HepG2 (cell line): Measurements from ENCODE around the gene WHAMM. TPM values are rescaled to one million over a fixed set of nuclear protein-coding genes. Genes with fewer than 3 reads are reported as not detected.

Source experiments
- ARNT ChIP-seq: fragments of 450-650 bp; IDR thresholded peaks from 2 replicates; pipeline ENCODE4 v1.6.1; 2017
- CBX2 ChIP-seq, 2 experiments: fragments of 200-600 bp in 1 of 2; sonication (generic); formaldehyde crosslinking in 1 of 2; IDR thresholded peaks; 2 replicates each; pipeline versions ENCODE4 v1.7.0 to v1.8.1; 2018 to 2022; ENCODE audit warnings: low read depth in 2 of 2, low read length in 1 of 2, mild to moderate bottlenecking in 1 of 2, missing genetic modification reagents in 1 of 2
- DNMT3B ChIP-seq: conservative IDR thresholded peaks from 2 replicates; pipeline ENCODE4 v1.6.1; 2016; ENCODE audit warnings: missing biosample characterization, control low read depth
- HCFC1 ChIP-seq: fragments of 150-350 bp; IDR thresholded peaks from 2 replicates; pipeline ENCODE4 v1.6.1; 2014; ENCODE audit warnings: low read depth, low read length
- KDM2A ChIP-seq: sonication (generic); formaldehyde crosslinking; IDR thresholded peaks from 2 replicates; pipeline ENCODE4 v1.4.0; 2020; ENCODE audit warnings: low read depth, missing genetic modification reagents, borderline replicate concordance
- MTA1 ChIP-seq: sonication (generic); formaldehyde crosslinking; IDR thresholded peaks from 2 replicates; pipeline ENCODE4 v1.4.0; 2020; ENCODE audit warnings: missing genetic modification reagents, mild to moderate bottlenecking, borderline replicate concordance
- MXI1 ChIP-seq: IDR thresholded peaks from 3 replicates; pipeline ENCODE4 v1.6.1; 2012; ENCODE audit warnings: low read depth, low read length, inconsistent platforms, borderline replicate concordance
- PHB2 ChIP-seq: fragments of 450-650 bp; IDR thresholded peaks from 2 replicates; pipeline ENCODE4 v1.6.1; 2018; ENCODE audit not compliant: partially characterized antibody
- RARG ChIP-seq: sonication (generic); formaldehyde crosslinking; IDR thresholded peaks from 2 replicates; pipeline ENCODE4 v1.4.0; 2020; ENCODE audit warnings: low read depth, mild to moderate bottlenecking, missing genetic modification reagents
- SALL1 ChIP-seq: sonication (generic); formaldehyde crosslinking; IDR thresholded peaks from 2 replicates; pipeline ENCODE4 v1.8.0; 2022; ENCODE audit warnings: mild to moderate bottlenecking, missing genetic modification reagents
- SNRNP70 ChIP-seq: fragments of 200-400 bp; formaldehyde crosslinking; IDR thresholded peaks from 2 replicates; pipeline ENCODE4 v1.6.1; 2017; ENCODE audit warnings: mild to moderate bottlenecking, low read depth, low read length, moderate library complexity
- TBP ChIP-seq: sonication (generic); formaldehyde crosslinking; IDR thresholded peaks from 2 replicates; pipeline ENCODE4 v1.5.0; 2020; ENCODE audit warnings: missing genetic modification reagents
- TEAD3 ChIP-seq: optimal IDR thresholded peaks from 2 replicates; pipeline ENCODE3; 2016; ENCODE audit warnings: borderline replicate concordance
- THAP11 ChIP-seq: IDR thresholded peaks from 2 replicates; pipeline ENCODE4 v1.6.1; 2016; ENCODE audit warnings: missing biosample characterization, missing genetic modification reagents
- TOPORS ChIP-seq: sonication (generic); formaldehyde crosslinking; IDR thresholded peaks from 2 replicates; pipeline ENCODE4 v1.8.0; 2023; ENCODE audit warnings: mild to moderate bottlenecking, missing genetic modification reagents
- ZNF224 ChIP-seq: sonication (generic); formaldehyde crosslinking; IDR thresholded peaks from 2 replicates; pipeline ENCODE4 v1.5.0; 2020; ENCODE audit warnings: mild to moderate bottlenecking, missing genetic modification reagents
- ZNF230 ChIP-seq: sonication (generic); formaldehyde crosslinking; IDR thresholded peaks from 2 replicates; pipeline ENCODE4 v1.4.0; 2020; ENCODE audit warnings: mild to moderate bottlenecking, missing genetic modification reagents
- ZNF264 ChIP-seq: sonication (generic); formaldehyde crosslinking; IDR thresholded peaks from 2 replicates; pipeline ENCODE4 v1.4.0; 2020; ENCODE audit warnings: missing genetic modification reagents
- ZNF317 ChIP-seq: sonication (generic); formaldehyde crosslinking; IDR thresholded peaks from 2 replicates; pipeline ENCODE4 v1.5.0; 2020; ENCODE audit warnings: mild to moderate bottlenecking, missing genetic modification reagents
- ZNF572 ChIP-seq: sonication (generic); formaldehyde crosslinking; IDR thresholded peaks from 2 replicates; pipeline ENCODE4 v1.5.1; 2020; ENCODE audit warnings: mild to moderate bottlenecking, missing genetic modification reagents
- ZNF772 ChIP-seq: sonication (generic); formaldehyde crosslinking; IDR thresholded peaks from 2 replicates; pipeline ENCODE4 v1.5.0; 2020; ENCODE audit warnings: mild to moderate bottlenecking, missing genetic modification reagents
- ZNF776 ChIP-seq: sonication (generic); formaldehyde crosslinking; IDR thresholded peaks from 2 replicates; pipeline ENCODE4 v1.4.0; 2020; ENCODE audit warnings: mild to moderate bottlenecking, missing genetic modification reagents
- polyA plus RNA-seq, 8 experiments: library from polyadenylated mRNA; depleted of rRNA in 3 of 8; stranded (reverse) in 7 of 8; unstranded in 1 of 8; fragments of >200 nt; fragmentation: Illumina TruSeq in 4 of 8; extraction: Trizol in 4 of 8; gene quantifications; 2 replicates each; pipeline versions ENCODE4 v1.2.1 to v1.2.3, GENCODE V29; 2011 to 2016; ENCODE audit warnings: low read depth in 4 of 8, missing spikeins in 1 of 8, mixed read lengths in 1 of 8; ENCODE audit not compliant: insufficient read depth in 1 of 8
- total RNA-seq, 5 experiments: library from RNA; depleted of rRNA; stranded (reverse); fragments of >200 nt; fragmentation: Illumina TruSeq; extraction: Trizol; gene quantifications; 2 replicates each; pipeline ENCODE4 v1.2.3, GENCODE V29; 2016; ENCODE audit warnings: low read depth in 1 of 5
- TF ChIP-seq, protein P1 (sequence below): sonication (generic); formaldehyde crosslinking; conservative IDR thresholded peaks from 2 replicates; pipeline ENCODE4 v1.8.0; 2022; ENCODE audit warnings: mild to moderate bottlenecking, moderate library complexity, missing genetic modification reagents
- TF ChIP-seq, protein P2 (sequence below): sonication (generic); formaldehyde crosslinking; IDR thresholded peaks from 2 replicates; pipeline ENCODE4 v1.4.0; 2020; ENCODE audit warnings: missing genetic modification reagents, borderline replicate concordance
- TF ChIP-seq, protein P3 (sequence below): fragments of 450-650 bp; IDR thresholded peaks from 2 replicates; pipeline ENCODE4 v1.6.1; 2017

WHAMM gene
- total and polyA plus RNA-seq, 2 of the 13 experiments (the other 11 are each of a cell fraction or from before 2014, with no cell fraction given) = 2.9 to 3.0 TPM

DNA sequence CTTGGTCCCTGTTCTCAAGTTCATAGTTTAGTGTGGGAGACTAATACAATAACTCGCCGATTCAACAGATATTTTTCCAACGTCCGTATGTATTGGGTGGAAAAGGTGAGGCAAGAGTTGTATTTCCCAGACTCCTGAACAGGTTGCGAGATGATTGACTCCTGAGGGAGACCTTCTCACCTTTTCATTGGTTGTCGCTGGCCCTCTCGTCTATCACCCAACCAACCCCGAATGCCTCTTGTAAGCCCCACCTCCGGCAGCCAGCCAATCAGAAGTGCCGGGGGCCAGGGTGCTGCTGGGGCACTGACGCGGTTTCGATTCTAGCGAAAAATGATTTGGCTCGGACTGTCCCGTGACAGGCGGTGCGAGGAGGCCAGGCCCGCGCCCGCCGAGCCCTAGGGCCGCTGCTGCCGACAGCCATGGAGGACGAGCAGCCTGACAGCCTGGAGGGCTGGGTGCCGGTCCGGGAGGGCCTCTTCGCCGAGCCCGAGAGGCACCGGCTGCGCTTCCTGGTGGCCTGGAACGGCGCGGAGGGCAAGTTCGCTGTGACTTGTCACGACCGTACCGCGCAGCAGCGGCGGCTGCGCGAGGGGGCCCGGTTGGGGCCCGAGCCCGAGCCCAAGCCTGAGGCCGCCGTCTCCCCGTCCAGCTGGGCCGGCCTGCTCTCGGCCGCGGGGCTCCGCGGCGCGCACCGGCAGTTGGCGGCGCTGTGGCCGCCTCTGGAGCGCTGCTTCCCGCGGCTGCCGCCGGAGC lies at the start of gene WHAMM (continued):
- peak; percentile 8; the same call in 1 of the 2 replicates for TF ChIP-seq ZNF776 (CRISPR knock-in tag)
- no peak for TF ChIP-seq RARG (CRISPR knock-in tag)
- TF ChIP-seq ZNF572 (CRISPR knock-in tag) = 0 out of 2 replicates have a peak, but pooled peaks have one; percentile 61
- TF ChIP-seq ZNF264 (CRISPR knock-in tag) = peak; percentile 42; the same call in 1 of the 2 replicates
- TF ChIP-seq DNMT3B (CRISPR knock-in tag) = no peak
- TF ChIP-seq, protein P1, sequence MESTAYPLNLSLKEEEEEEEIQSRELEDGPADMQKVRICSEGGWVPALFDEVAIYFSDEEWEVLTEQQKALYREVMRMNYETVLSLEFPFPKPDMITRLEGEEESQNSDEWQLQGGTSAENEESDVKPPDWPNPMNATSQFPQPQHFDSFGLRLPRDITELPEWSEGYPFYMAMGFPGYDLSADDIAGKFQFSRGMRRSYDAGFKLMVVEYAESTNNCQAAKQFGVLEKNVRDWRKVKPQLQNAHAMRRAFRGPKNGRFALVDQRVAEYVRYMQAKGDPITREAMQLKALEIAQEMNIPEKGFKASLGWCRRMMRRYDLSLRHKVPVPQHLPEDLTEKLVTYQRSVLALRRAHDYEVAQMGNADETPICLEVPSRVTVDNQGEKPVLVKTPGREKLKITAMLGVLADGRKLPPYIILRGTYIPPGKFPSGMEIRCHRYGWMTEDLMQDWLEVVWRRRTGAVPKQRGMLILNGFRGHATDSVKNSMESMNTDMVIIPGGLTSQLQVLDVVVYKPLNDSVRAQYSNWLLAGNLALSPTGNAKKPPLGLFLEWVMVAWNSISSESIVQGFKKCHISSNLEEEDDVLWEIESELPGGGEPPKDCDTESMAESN (CRISPR knock-in tag) = 0 out of 2 replicates have a peak, but pooled peaks have one; percentile 17
- no peak for TF ChIP-seq HCFC1
- TF ChIP-seq, protein P2, sequence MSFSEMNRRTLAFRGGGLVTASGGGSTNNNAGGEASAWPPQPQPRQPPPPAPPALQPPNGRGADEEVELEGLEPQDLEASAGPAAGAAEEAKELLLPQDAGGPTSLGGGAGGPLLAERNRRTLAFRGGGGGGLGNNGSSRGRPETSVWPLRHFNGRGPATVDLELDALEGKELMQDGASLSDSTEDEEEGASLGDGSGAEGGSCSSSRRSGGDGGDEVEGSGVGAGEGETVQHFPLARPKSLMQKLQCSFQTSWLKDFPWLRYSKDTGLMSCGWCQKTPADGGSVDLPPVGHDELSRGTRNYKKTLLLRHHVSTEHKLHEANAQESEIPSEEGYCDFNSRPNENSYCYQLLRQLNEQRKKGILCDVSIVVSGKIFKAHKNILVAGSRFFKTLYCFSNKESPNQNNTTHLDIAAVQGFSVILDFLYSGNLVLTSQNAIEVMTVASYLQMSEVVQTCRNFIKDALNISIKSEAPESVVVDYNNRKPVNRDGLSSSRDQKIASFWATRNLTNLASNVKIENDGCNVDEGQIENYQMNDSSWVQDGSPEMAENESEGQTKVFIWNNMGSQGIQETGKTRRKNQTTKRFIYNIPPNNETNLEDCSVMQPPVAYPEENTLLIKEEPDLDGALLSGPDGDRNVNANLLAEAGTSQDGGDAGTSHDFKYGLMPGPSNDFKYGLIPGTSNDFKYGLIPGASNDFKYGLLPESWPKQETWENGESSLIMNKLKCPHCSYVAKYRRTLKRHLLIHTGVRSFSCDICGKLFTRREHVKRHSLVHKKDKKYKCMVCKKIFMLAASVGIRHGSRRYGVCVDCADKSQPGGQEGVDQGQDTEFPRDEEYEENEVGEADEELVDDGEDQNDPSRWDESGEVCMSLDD (CRISPR knock-in tag) = 0 out of 2 replicates have a peak, but pooled peaks have one; percentile 20
- no peak for TF ChIP-seq TOPORS (CRISPR knock-in tag)
- no peak for TF ChIP-seq CBX2 (IDR thresholded peaks at IDR 0.05; ENCODE audit: low read depth, low read length)
- TF ChIP-seq CBX2 (CRISPR knock-in tag; IDR thresholded peaks at IDR 0.05; ENCODE audit: low read depth) = no peak
- TF ChIP-seq PHB2 = no peak
- no peak for TF ChIP-seq TBP
- peak; percentile 43 for TF ChIP-seq TEAD3 (CRISPR knock-in tag)
- TF ChIP-seq THAP11 (CRISPR knock-in tag) = peak; percentile 62
- TF ChIP-seq, protein P3, sequence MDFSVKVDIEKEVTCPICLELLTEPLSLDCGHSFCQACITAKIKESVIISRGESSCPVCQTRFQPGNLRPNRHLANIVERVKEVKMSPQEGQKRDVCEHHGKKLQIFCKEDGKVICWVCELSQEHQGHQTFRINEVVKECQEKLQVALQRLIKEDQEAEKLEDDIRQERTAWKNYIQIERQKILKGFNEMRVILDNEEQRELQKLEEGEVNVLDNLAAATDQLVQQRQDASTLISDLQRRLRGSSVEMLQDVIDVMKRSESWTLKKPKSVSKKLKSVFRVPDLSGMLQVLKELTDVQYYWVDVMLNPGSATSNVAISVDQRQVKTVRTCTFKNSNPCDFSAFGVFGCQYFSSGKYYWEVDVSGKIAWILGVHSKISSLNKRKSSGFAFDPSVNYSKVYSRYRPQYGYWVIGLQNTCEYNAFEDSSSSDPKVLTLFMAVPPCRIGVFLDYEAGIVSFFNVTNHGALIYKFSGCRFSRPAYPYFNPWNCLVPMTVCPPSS = no peak
- TF ChIP-seq SALL1 (CRISPR knock-in tag) = peak; percentile 86
- TF ChIP-seq ZNF224 (CRISPR knock-in tag) = no peak
- peak; percentile 24; the same call in 1 of the 3 replicates for TF ChIP-seq MXI1
- TF ChIP-seq ARNT = no peak
- TF ChIP-seq ZNF317 (CRISPR knock-in tag) = no peak
- no peak for TF ChIP-seq MTA1 (CRISPR knock-in tag)
- peak; percentile 82; the same call in 1 of the 2 replicates for TF ChIP-seq ZNF772 (CRISPR knock-in tag)
- TF ChIP-seq KDM2A (CRISPR knock-in tag) = peak; percentile 93; the same call in 1 of the 2 replicates
- TF ChIP-seq SNRNP70 = no peak
- no peak; the same call in 1 of the 2 replicates for TF ChIP-seq ZNF230 (CRISPR knock-in tag)
